RWPE1 (cell line): ENCODE data around the gene TMEM247.

ENCODE experiments used
- CTCF ChIA-PET: fragments of 350-600 bp; sonication (Branson Sonifier 250); formaldehyde crosslinking; extraction: SDS; loops from one replicate; lab custom pipeline; 2021; lab: Yijun Ruan, JAX
- POLR2A ChIA-PET: fragments of 400-600 bp; formaldehyde crosslinking; extraction: SDS; loops from one replicate; lab custom pipeline; 2020; ENCODE audit warnings: antibody characterized with exemption; ENCODE audit not compliant: low non-redundant PET; lab: Yijun Ruan, JAX
- DNase-seq: peaks from one replicate; pipeline ENCODE4 v3.0.0; 2012; ENCODE audit warnings: low spot score
- H3K27ac ChIP-seq: fragments of 450-650 bp; 2 replicates; pipeline ENCODE4 v1.5.1; 2017
- CTCF ChIP-seq: fragments of 450-650 bp; conservative IDR thresholded peaks from 2 replicates; pipeline ENCODE4 v1.5.1; 2017; ENCODE audit warnings: low read depth, mild to moderate bottlenecking

Gene TMEM247

GRCh38 chr2:46490521-46491141, 11.3 kb downstream of the TMEM247 start:
- DNase-seq, result no peak
- ChIA-PET CTCF (interaction anchor here (0.8 kb wide), 1 partner anchor 93 kb away, joined by 3 read pairs; no protein-coding TSS in a partner anchor), POLR2A (no interaction called here)
- H3K27ac ChIP-seq, result no peak overlapping the region
- TF ChIP-seq CTCF, result no peak

- DNase-seq, result no peak
- POLR2A ChIA-PET, result no interaction called here
- no peak overlapping the region for H3K27ac ChIP-seq
- CTCF ChIA-PET, result no interaction called here
- no peak for TF ChIP-seq CTCF
Measured at GRCh38 chr2:46492301-46492700, 12.9 kb downstream of the TMEM247 start.

GRCh38 chr2:46493241-46493970, 14.0 kb downstream of the TMEM247 start:
- ChIA-PET CTCF (interaction anchor here (0.5 to 0.6 kb wide), 2 partner anchors 120 to 331 kb away, joined by 3 to 4 read pairs; no protein-coding TSS in a partner anchor), POLR2A (no interaction called here)
- peak overlapping the region; percentile 68 for H3K27ac ChIP-seq
- no peak for TF ChIP-seq CTCF
- DNase-seq, result peak; percentile 65

- CTCF ChIA-PET, result interaction anchor here (0.6 kb wide), 1 partner anchor 332 kb away, joined by 3 read pairs; no protein-coding TSS in a partner anchor
- no peak for TF ChIP-seq CTCF
- no peak for DNase-seq
- H3K27ac ChIP-seq, result peak overlapping the region; percentile 68
- POLR2A ChIA-PET, result no interaction called here
Measured at GRCh38 chr2:46493971-46494250, 14.5 kb downstream of the TMEM247 start.

- CTCF ChIA-PET, result no interaction called here
- no peak for DNase-seq
- POLR2A ChIA-PET, result no interaction called here
- no peak for TF ChIP-seq CTCF
- H3K27ac ChIP-seq, result no peak overlapping the region
Measured at GRCh38 chr2:46494596-46494995, 15.2 kb downstream of the TMEM247 start.

GRCh38 chr2:46495231-46496030, 16.1 kb downstream of the TMEM247 start:
- CTCF ChIA-PET, result interaction anchor here (0.7 kb wide), 1 partner anchor 1309 kb away, joined by 3 read pairs; no protein-coding TSS in a partner anchor

More at GRCh38 chr2:46495231-46496030, 16.1 kb downstream of the TMEM247 start:
- no peak for TF ChIP-seq CTCF
- H3K27ac ChIP-seq, result no peak overlapping the region
- no peak for DNase-seq
- POLR2A ChIA-PET, result no interaction called here
